Endometrium (tissue), 2 donors: ENCODE results near the gene TMEM139.
"Not testable (repeated sequence)": the region's sequence is repeated elsewhere in the genome, so short reads cannot be mapped to it uniquely, and the experiment has no call there.

Experiments used
- FAIRE-seq: peaks from 2 replicates; lab custom pipeline; 2012; peaks lifted over from hg19 to GRCh38; lab: Jason Lieb, UNC
- donor health status: control.
- donor health status: control.

Gene TMEM139

GRCh38 chr7:143259765-143260164, 25.0 kb upstream of the TMEM139 start:
- FAIRE-seq = no peak

- no peak for FAIRE-seq
Measured at GRCh38 chr7:143261901-143262300, 22.9 kb upstream of the TMEM139 start.

GRCh38 chr7:143263266-143264195, 21.2 kb upstream of the TMEM139 start, which contains the start of gene GSTK1:
TSS of gene GSTK1 (plus strand) at chr7:143263441. CDS start at chr7:143263514, 73 bp downstream.
- no peak for FAIRE-seq

GRCh38 chr7:143264196-143264568, 20.6 kb upstream of the TMEM139 start:
- FAIRE-seq = not testable (repeated sequence)

- no peak for FAIRE-seq
Measured at GRCh38 chr7:143265017-143265693, 19.6 kb upstream of the TMEM139 start.

- no peak for FAIRE-seq
Measured at GRCh38 chr7:143269251-143269650, 15.5 kb upstream of the TMEM139 start.

GRCh38 chr7:143271240-143271639, 13.5 kb upstream of the TMEM139 start:
- FAIRE-seq = no peak

- no peak for FAIRE-seq
Measured at GRCh38 chr7:143272871-143273270, 11.9 kb upstream of the TMEM139 start.

GRCh38 chr7:143279186-143280098, 5.3 kb upstream of the TMEM139 start:
- peak; percentile 57 for FAIRE-seq

GRCh38 chr7:143280160-143280559, 4.6 kb upstream of the TMEM139 start:
- FAIRE-seq = no peak

- no peak for FAIRE-seq
Measured at GRCh38 chr7:143280566-143280965, 4.2 kb upstream of the TMEM139 start.

GRCh38 chr7:143281529-143281928, 3.2 kb upstream of the TMEM139 start:
- no peak for FAIRE-seq

- no peak for FAIRE-seq
Measured at GRCh38 chr7:143282124-143282523, 2.6 kb upstream of the TMEM139 start.

- FAIRE-seq = no peak
Measured at GRCh38 chr7:143283381-143283780, 1.4 kb upstream of the TMEM139 start.

- FAIRE-seq = no peak
Measured at GRCh38 chr7:143285470-143285778, 666 bp downstream of the TMEM139 start.

GRCh38 chr7:143285806-143286521, 1.2 kb downstream of the TMEM139 start:
- no peak for FAIRE-seq

GRCh38 chr7:143286522-143286890, 1.7 kb downstream of the TMEM139 start:
- no peak for FAIRE-seq

GRCh38 chr7:143287339-143287934, 2.7 kb downstream of the TMEM139 start:
- FAIRE-seq = no peak

- no peak for FAIRE-seq
Measured at GRCh38 chr7:143287935-143288826, 3.4 kb downstream of the TMEM139 start, which contains the start of gene CASP2. TSS of gene CASP2 (plus strand) at chr7:143288351. CDS start at chr7:143288456, 105 bp downstream.

- FAIRE-seq = no peak
Measured at GRCh38 chr7:143288836-143289235, 4.1 kb downstream of the TMEM139 start.
